Gastrocnemius medialis (tissue), 4 donors: Measurements from ENCODE around the gene ARID1B. TPM values are rescaled to one million over a fixed set of nuclear protein-coding genes. Genes with fewer than 3 reads are reported as not detected.
A peak's percentile ranks its signal among the peaks of the same experiment; 100 is the strongest.

Experiments used
- ATAC-seq, 2 donors: fragments of 150-250 bp; one replicate each; pipeline ENCODE4 v1.9.1; 2016
- DNase-seq, 2 donors: peaks; one replicate each; pipeline ENCODE4 v3.0.0-alpha.2; 2019
- H3K27ac ChIP-seq, 4 donors: fragments of 200-600 bp; sonication (generic); 1 replicate in 1 of 4; 2 replicates in 3 of 4; pipeline ENCODE4 v1.5.1; 2016 to 2018; ENCODE audit warnings: mild to moderate bottlenecking in 2 of 4, moderate library complexity in 1 of 4
- H3K27me3 ChIP-seq, 3 donors: fragments of 200-600 bp; sonication (generic) in 2 of 3; 1 replicate in 1 of 3; 2 replicates in 2 of 3; pipeline versions ENCODE4 v1.5.1 to v1.6.0; 2016 to 2019; ENCODE audit warnings: mild to moderate bottlenecking in 1 of 3, moderate library complexity in 1 of 3
- H3K36me3 ChIP-seq, 2 donors: fragments of 200-600 bp; sonication (generic) in 1 of 2; one replicate each; pipeline ENCODE4 v1.5.1; 2017 to 2018
- H3K4me1 ChIP-seq, 2 donors: fragments of 200-600 bp; sonication (generic) in 1 of 2; one replicate each; pipeline ENCODE4 v1.5.1; 2016 to 2017; ENCODE audit warnings: mild to moderate bottlenecking in 2 of 2
- H3K4me3 ChIP-seq, 4 donors: fragments of 200-600 bp; sonication (generic) in 3 of 4; 1 replicate in 1 of 4; 2 replicates in 3 of 4; pipeline ENCODE4 v1.5.1; 2016 to 2019; ENCODE audit warnings: mild to moderate bottlenecking in 2 of 4
- H3K9me3 ChIP-seq, 3 donors: fragments of 200-600 bp; sonication (generic) in 2 of 3; 1 replicate in 1 of 3; 2 replicates in 2 of 3; pipeline ENCODE4 v1.5.1; 2016 to 2019
- POLR2A ChIP-seq, 2 donors: fragments of 450-650 bp; IDR thresholded peaks; one replicate each; pipeline ENCODE4 v1.6.1; 2017; ENCODE audit warnings: antibody characterized with exemption in 2 of 2, mild to moderate bottlenecking in 2 of 2, moderate library complexity in 2 of 2
- in situ Hi-C, 4 donors: fragments of 200-750 bp; cut with MboI; loops; one replicate each; pipeline versions ENCODE4 v1.15.0 to v1.8.0; 2017; ENCODE audit warnings: low sequenced_read_pairs in 4 of 4
- intact Hi-C: fragments of 100-400 bp; cut with DNase I; formaldehyde crosslinking; loops from one replicate; pipeline ENCODE4 v1.15.1; 2023; ENCODE audit warnings: low total_unique reads
- total RNA-seq, 4 donors: library from RNA; depleted of rRNA; stranded (reverse); fragments of >200 nt; gene quantifications; one replicate each; pipeline versions ENCODE4 v1.1.0 to v1.2.3, GENCODE V29; 2016
- TF ChIP-seq, protein P1 (sequence below), 5 experiments: fragments of 450-650 bp in 3 of 5; fragments of 200-600 bp in 2 of 5; sonication (generic) in 2 of 5; IDR thresholded peaks in 4 of 5; conservative IDR thresholded peaks in 1 of 5; 1 replicate in 4 of 5; 2 replicates in 1 of 5; pipeline ENCODE4 v1.5.1; 2016 to 2019; ENCODE audit warnings: antibody characterized with exemption in 5 of 5, mild to moderate bottlenecking in 3 of 5, moderate library complexity in 3 of 5

ARID1B gene
- total RNA-seq, 4 donors from 2014 or later: 54.9 to 75.3 (median 62.0) TPM

GRCh38 chr6:157126183-157127098 lies 349.3 kb downstream of the ARID1B start:
- TF ChIP-seq, protein P1, sequence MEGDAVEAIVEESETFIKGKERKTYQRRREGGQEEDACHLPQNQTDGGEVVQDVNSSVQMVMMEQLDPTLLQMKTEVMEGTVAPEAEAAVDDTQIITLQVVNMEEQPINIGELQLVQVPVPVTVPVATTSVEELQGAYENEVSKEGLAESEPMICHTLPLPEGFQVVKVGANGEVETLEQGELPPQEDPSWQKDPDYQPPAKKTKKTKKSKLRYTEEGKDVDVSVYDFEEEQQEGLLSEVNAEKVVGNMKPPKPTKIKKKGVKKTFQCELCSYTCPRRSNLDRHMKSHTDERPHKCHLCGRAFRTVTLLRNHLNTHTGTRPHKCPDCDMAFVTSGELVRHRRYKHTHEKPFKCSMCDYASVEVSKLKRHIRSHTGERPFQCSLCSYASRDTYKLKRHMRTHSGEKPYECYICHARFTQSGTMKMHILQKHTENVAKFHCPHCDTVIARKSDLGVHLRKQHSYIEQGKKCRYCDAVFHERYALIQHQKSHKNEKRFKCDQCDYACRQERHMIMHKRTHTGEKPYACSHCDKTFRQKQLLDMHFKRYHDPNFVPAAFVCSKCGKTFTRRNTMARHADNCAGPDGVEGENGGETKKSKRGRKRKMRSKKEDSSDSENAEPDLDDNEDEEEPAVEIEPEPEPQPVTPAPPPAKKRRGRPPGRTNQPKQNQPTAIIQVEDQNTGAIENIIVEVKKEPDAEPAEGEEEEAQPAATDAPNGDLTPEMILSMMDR (IDR thresholded peaks at IDR 0.05 in 4 of 5, conservative IDR thresholded peaks at IDR 0.05 in 1 of 5): no peak
- no peak for TF ChIP-seq POLR2A (IDR thresholded peaks at IDR 0.05)
- Histone ChIP-seq H3K4me1 (peaks cover 3 to 15% of the 10 kb centered on the region in 2 donors), H3K27me3 (no peaks in the 10 kb centered on the region), H3K36me3 (no peaks in the 10 kb centered on the region), H3K4me3 (no peak overlapping the region), H3K9me3 (no peaks in the 10 kb centered on the region), H3K27ac (no peak overlapping the region)
- DNase-seq (no peak), ATAC-seq (no peak)
- in situ Hi-C loops: no loop called here
- intact Hi-C loops: no loop called here

DNA sequence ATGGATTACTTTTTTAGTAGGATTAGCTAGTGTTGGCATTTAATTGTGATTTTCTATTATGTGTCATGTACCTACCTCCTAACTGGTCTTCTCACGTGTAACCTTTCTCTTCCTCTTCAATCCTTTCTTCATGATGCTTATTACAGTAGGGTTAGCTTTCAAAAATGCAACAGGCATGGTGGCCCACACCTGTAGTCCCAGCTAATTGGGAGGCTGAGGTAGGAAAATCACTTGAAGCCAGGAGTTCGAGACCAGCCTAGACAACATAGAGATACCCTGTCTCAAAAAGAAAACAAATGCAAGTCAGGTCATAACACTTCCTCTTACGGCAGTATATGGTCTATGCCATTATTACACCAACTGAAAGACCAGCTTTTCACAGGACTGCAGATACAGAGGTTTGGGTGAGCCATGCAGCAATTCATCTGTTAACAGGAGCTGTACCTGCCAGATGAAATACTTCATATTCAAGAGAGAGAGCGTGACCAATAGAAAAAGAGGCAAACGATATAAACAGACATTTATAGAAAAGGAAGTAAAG lies 351.1 kb downstream of the ARID1B start:
- DNase-seq: no peak
- Histone ChIP-seq H3K4me3 (no peak overlapping the region), H3K4me1 (peaks cover 0 to 15% of the 10 kb centered on the region in 2 donors), H3K27ac (peak overlapping the region in 3 of 4 donors; percentile 0 to 45 (median 24)), H3K36me3 (peaks cover 0 to 5% of the 10 kb centered on the region in 2 donors), H3K27me3 (no peaks in the 10 kb centered on the region), H3K9me3 (no peaks in the 10 kb centered on the region)
- TF ChIP-seq POLR2A (IDR thresholded peaks at IDR 0.05): no peak
- TF ChIP-seq, protein P1 (IDR thresholded peaks at IDR 0.05 in 4 of 5, conservative IDR thresholded peaks at IDR 0.05 in 1 of 5): no peak
- in situ Hi-C loops: no loop called here
- intact Hi-C loops: no loop called here
- ATAC-seq: no peak

GRCh38 chr6:157131250-157131649 lies 354.1 kb downstream of the ARID1B start:
- Histone ChIP-seq H3K27me3 (no peaks in the 10 kb centered on the region), H3K9me3 (no peaks in the 10 kb centered on the region), H3K4me3 (no peak overlapping the region), H3K27ac (no peak overlapping the region), H3K36me3 (peaks cover 0 to 11% of the 10 kb centered on the region in 2 donors), H3K4me1 (peaks cover 0 to 15% of the 10 kb centered on the region in 2 donors)
- in situ Hi-C loops: no loop called here
- intact Hi-C loops: loop anchor here (10.0 kb wide), 1 partner anchor 144 kb away; no protein-coding TSS in a partner anchor
- ATAC-seq (no peak), DNase-seq (no peak)
- TF ChIP-seq POLR2A (IDR thresholded peaks at IDR 0.05): no peak
- TF ChIP-seq, protein P1 (IDR thresholded peaks at IDR 0.05 in 4 of 5, conservative IDR thresholded peaks at IDR 0.05 in 1 of 5): no peak

DNA sequence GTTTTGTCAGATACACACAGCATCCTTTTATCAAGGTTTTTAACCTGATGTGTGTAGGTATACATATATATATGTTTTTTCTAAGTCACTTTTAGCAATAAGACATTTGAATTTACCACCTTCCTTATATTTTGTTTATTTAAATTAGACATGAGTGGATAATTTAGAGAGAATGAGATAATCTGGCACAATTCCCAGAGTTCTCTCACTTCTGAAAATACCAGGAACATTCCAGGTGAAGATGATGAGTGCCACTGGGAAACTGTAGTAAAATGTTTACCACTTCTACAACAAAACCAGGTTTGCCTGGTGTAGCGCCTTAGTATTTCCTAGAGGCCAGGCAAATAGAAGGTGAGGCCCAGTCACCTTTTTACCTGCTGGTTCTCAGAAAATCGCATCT lies 356.7 kb downstream of the ARID1B start:
- H3K4me3 ChIP-seq: no peak overlapping the region
- intact Hi-C loops: loop anchor here (10.0 kb wide), 1 partner anchor 141 kb away; no protein-coding TSS in a partner anchor
- H3K9me3 ChIP-seq: no peaks in the 10 kb centered on the region
- H3K36me3 ChIP-seq: peaks cover 0 to 11% of the 10 kb centered on the region in 2 donors
- H3K4me1 ChIP-seq: peaks cover 0 to 7% of the 10 kb centered on the region in 2 donors
- TF ChIP-seq, protein P1 (IDR thresholded peaks at IDR 0.05 in 4 of 5, conservative IDR thresholded peaks at IDR 0.05 in 1 of 5): no peak
- no peak for TF ChIP-seq POLR2A (IDR thresholded peaks at IDR 0.05)
- DNase-seq: no peak
- no peak overlapping the region for H3K27ac ChIP-seq
- no peak for ATAC-seq
- in situ Hi-C loops: no loop called here
- H3K27me3 ChIP-seq: no peaks in the 10 kb centered on the region
